CD4-positive, alpha-beta T cell treated with Interleukin-6 at 100 ng/mL for 8 hours (primary cell): ENCODE data around the gene DCAF17.
"Not testable (repeated sequence)": the region's sequence is repeated elsewhere in the genome, so short reads cannot be mapped to it uniquely, and the experiment has no call there.

Experiments
- DNase-seq: peaks from one replicate; pipeline ENCODE4 v3.0.0-alpha.2; 2020; ENCODE audit warnings: mixed read lengths, low spot score

The DCAF17 gene

GRCh38 chr2:171459498-171459897, 25.5 kb downstream of the DCAF17 start:
- DNase-seq = no peak

- no peak for DNase-seq
These were observed 26.5 kb downstream of the DCAF17 start for GRCh38 chr2:171460537-171460936.

- no peak for DNase-seq
These were observed 35.1 kb downstream of the DCAF17 start for GRCh38 chr2:171469176-171469575.

- DNase-seq = no peak
These were observed 36.1 kb downstream of the DCAF17 start for GRCh38 chr2:171470129-171470528.

GRCh38 chr2:171475979-171476378, 42.0 kb downstream of the DCAF17 start:
- no peak for DNase-seq

GRCh38 chr2:171478345-171478744, 44.3 kb downstream of the DCAF17 start:
- no peak for DNase-seq

GRCh38 chr2:171479154-171479814, 45.3 kb downstream of the DCAF17 start:
- DNase-seq = no peak

- DNase-seq = no peak
These were observed 46.9 kb downstream of the DCAF17 start for GRCh38 chr2:171480908-171481307.

GRCh38 chr2:171482308-171482707, 48.3 kb downstream of the DCAF17 start:
- no peak for DNase-seq

GRCh38 chr2:171482877-171483276, 48.9 kb downstream of the DCAF17 start:
- no peak for DNase-seq

GRCh38 chr2:171483793-171484192, 49.8 kb downstream of the DCAF17 start:
- no peak for DNase-seq

- DNase-seq = no peak
These were observed 51.1 kb downstream of the DCAF17 start for GRCh38 chr2:171485116-171485515.

GRCh38 chr2:171487201-171487600, 53.2 kb downstream of the DCAF17 start:
- no peak for DNase-seq

- DNase-seq = no peak
These were observed 53.8 kb downstream of the DCAF17 start for GRCh38 chr2:171487803-171488259.

- DNase-seq = no peak
These were observed 56.6 kb downstream of the DCAF17 start for GRCh38 chr2:171490577-171490976.

- DNase-seq = no peak
These were observed 57.3 kb downstream of the DCAF17 start for GRCh38 chr2:171491292-171491691.

GRCh38 chr2:171492664-171493063, 58.6 kb downstream of the DCAF17 start:
- no peak for DNase-seq

- not testable (repeated sequence) for DNase-seq
These were observed 63.6 kb downstream of the DCAF17 start for GRCh38 chr2:171497664-171498063.

GRCh38 chr2:171505374-171505773, 71.3 kb downstream of the DCAF17 start:
- DNase-seq = no peak

GRCh38 chr2:171509945-171510731, 76.1 kb downstream of the DCAF17 start:
- no peak for DNase-seq

- DNase-seq = no peak
These were observed 78.0 kb downstream of the DCAF17 start for GRCh38 chr2:171512014-171512413.

GRCh38 chr2:171512683-171513195, 78.7 kb downstream of the DCAF17 start:
- no peak for DNase-seq

GRCh38 chr2:171513719-171514160, 79.7 kb downstream of the DCAF17 start:
- no peak for DNase-seq
